ENCODE data around the gene SAMD14. TPM values are rescaled to one million over a fixed set of nuclear protein-coding genes. Genes with fewer than 3 reads are reported as not detected.

SAMD14 gene
- 2.6 and 4.3 TPM in 2 replicates for total RNA-seq (2013; cell fraction: nucleolus; rRNA removed)
- 0.17 and 0.22 TPM in 2 replicates for total RNA-seq (2014; rRNA removed)
- 0.22 and 0.74 TPM in 2 replicates for total RNA-seq (2014; rRNA removed; fragmentation: Illumina TruSeq; extraction: Trizol)
- 1.3 and 1.7 TPM in 2 replicates for total RNA-seq (2021)
- polyA plus RNA-seq (2011; ENCODE audit: low read depth) = 0.58 TPM
- 0.32 and 1.3 TPM in 2 replicates for polyA plus RNA-seq (2011; rRNA removed)
- 0.51 and 1.2 TPM in 2 replicates for polyA plus RNA-seq (2011; cell fraction: cytosol; rRNA removed)
- polyA plus RNA-seq (2011; cell fraction: nucleus; rRNA removed) = 8.0 and 8.3 TPM in 2 replicates
- polyA plus RNA-seq (2012) = 0.45 and 0.66 TPM in 2 replicates
- polyA plus RNA-seq (2014; fragmentation: Illumina TruSeq; extraction: Trizol) = 0.19 and 0.25 TPM in 2 replicates
- polyA plus RNA-seq (2014; fragmentation: Nextera tagmentation; extraction: Ambion mirVana) = not detected
- 0.51 and 1.4 TPM in 2 replicates for polyA plus RNA-seq (2014; rRNA removed)
- under 1 TPM in 1 of 2 experiments, not detected in 1; 0.06 TPM for polyA plus RNA-seq (2016; fragmentation: Nextera tagmentation; extraction: Ambion mirVana)
- polyA minus RNA-seq (2011; rRNA and poly(A)+ RNA removed) = 0.59 and 2.0 TPM in 2 replicates
- 0.73 TPM in 1 of 2 replicates, not detected in the other for polyA minus RNA-seq (2011; cell fraction: cytosol; rRNA and poly(A)+ RNA removed)
- polyA minus RNA-seq (2011; cell fraction: nucleus; rRNA and poly(A)+ RNA removed) = 1.1 and 1.8 TPM in 2 replicates
- percentile 44 among the genes with signal in this experiment for Bru-seq, nascent RNA
- BruChase-seq, experiment 1, labeled RNA remaining after a 6-hour chase = percentile 43 among the genes with signal in this experiment
- percentile 42 among the genes with signal in this experiment for BruChase-seq, experiment 2, labeled RNA remaining after a 2-hour chase
- long read RNA-seq, experiment 1 = 0 reads
- long read RNA-seq, experiment 2 = 0 reads

- H3K27me3 ChIP-seq (replicated peaks in 1 of 2; ENCODE audit: control insufficient read depth in 2 of 2, insufficient read depth in 2 of 2, low read length in 1 of 2) = peaks cover 4 to 10% of the 10 kb centered on the region in 2 experiments
- no peak within 1 kb of the TSS for H3K27ac ChIP-seq (ENCODE audit: control insufficient read depth, insufficient read depth)
- ATAC-seq (peak; percentile 82), DNase-seq (ENCODE audit: low read depth, low spot score) (no peak), FAIRE-seq (no peak)
- H2AFZ ChIP-seq (ENCODE audit: control insufficient read depth, low read depth, low read length) = peak within 1 kb of the TSS; percentile 54
- no TSS peak for BruUV-seq (replicated peaks)
- POLR2A ChIA-PET = interaction anchor here (0.5 to 1.1 kb wide), 3 partner anchors 23 to 51 kb away, joined by 3 to 4 read pairs (median 4); no protein-coding TSS in a partner anchor
- RAD21 ChIA-PET (ENCODE audit: unreplicated experiment) = interaction anchor here (0.7 to 1.8 kb wide), 7 partner anchors 11 to 82 kb away, joined by 3 to 6 read pairs (median 3); no protein-coding TSS in a partner anchor
- 1% methylated on average over 17 of the region's 84 CpGs for WGBS (ENCODE audit: insufficient coverage, insufficient replicate concordance, low lambda C conversion rate, missing lambda C conversion rate)
- SMC1A ChIA-PET (ENCODE audit: uncharacterized antibody, unreplicated experiment) = interaction anchor here (0.9 to 1.4 kb wide), 3 partner anchors 9 to 22 kb away, joined by 3 to 4 read pairs (median 3); no protein-coding TSS in a partner anchor
- peaks cover 4 to 10% of the 10 kb centered on the region in 2 experiments; a peak in 3 of 4 replicates for H3K36me3 ChIP-seq (ENCODE audit: control insufficient read depth in 2 of 2, insufficient read depth in 2 of 2, low read length in 1 of 2)
- intact Hi-C loops (cut with micrococcal nuclease; ENCODE audit: unreplicated experiment) (no loop called here), in situ Hi-C loops (cut with MboI) (no loop called here)
- no peaks in the 10 kb centered on the region for H3K79me2 ChIP-seq (ENCODE audit: control insufficient read depth, insufficient read depth, low read length)
- CTCF ChIA-PET = interaction anchor here (0.7 to 3.1 kb wide), 9 partner anchors 9 to 144 kb away, joined by 3 to 21 read pairs (median 8); partner anchors contain the start of genes PDK2 and TMEM92
- no peaks in the 10 kb centered on the region for H3K9me3 ChIP-seq (replicated peaks; ENCODE audit: control insufficient read depth, insufficient read depth, low read length)
- H4K20me1 ChIP-seq (ENCODE audit: control insufficient read depth, insufficient read depth) = no peaks in the 10 kb centered on the region; the same call in 1 of the 2 replicates
- H3K4me1 ChIP-seq (ENCODE audit: control insufficient read depth, insufficient read depth, low read length) = peaks cover 6% of the 10 kb centered on the region; the same call in 1 of the 2 replicates
- peak within 1 kb of the TSS; percentile 62; the same call in 1 of the 2 replicates for H3K4me3 ChIP-seq
- H3K4me2 ChIP-seq (ENCODE audit: control insufficient read depth, insufficient read depth) = peak within 1 kb of the TSS; percentile 86
- no peak within 1 kb of the TSS for H3K9ac ChIP-seq (ENCODE audit: control insufficient read depth, insufficient read depth, low read length)
- no peak for TF ChIP-seq RFX5 (IDR thresholded peaks at IDR 0.05; ENCODE audit: low read depth, low read length)
- TF ChIP-seq NRF1 (conservative IDR thresholded peaks at IDR 0.05; ENCODE audit: low read depth, low read length) = 0 out of 2 replicates have a peak, but pooled peaks have one; percentile 26
- TF ChIP-seq JUNB (IDR thresholded peaks at IDR 0.05) = no peak
- no peak for TF ChIP-seq SIX5 (IDR thresholded peaks at IDR 0.05; ENCODE audit: low read depth, low read length, severe bottlenecking)
- peak in 1 of 2 experiments; percentile 34; a peak in 1 of 4 replicates for TF ChIP-seq BHLHE40 (IDR thresholded peaks at IDR 0.05; ENCODE audit: borderline replicate concordance in 1 of 2, low read depth in 2 of 2, low read length in 1 of 2)
- no peak for TF ChIP-seq JUND (IDR thresholded peaks at IDR 0.05; ENCODE audit: low read depth, low read length)
- TF ChIP-seq IKZF1 (conservative IDR thresholded peaks at IDR 0.05) = peak; percentile 50
- TF ChIP-seq POU2F2 (IDR thresholded peaks at IDR 0.05; ENCODE audit: borderline replicate concordance, low read depth, low read length) = peak; percentile 13; the same call in 1 of the 3 replicates
- TF ChIP-seq BACH1 (IDR thresholded peaks at IDR 0.05; ENCODE audit: borderline replicate concordance) = peak; percentile 40
- TF ChIP-seq CHD2 (IDR thresholded peaks at IDR 0.05; ENCODE audit: borderline replicate concordance, low read depth, low read length) = 0 out of 2 replicates have a peak, but pooled peaks have one; percentile 23
- TF ChIP-seq CTCF (IDR thresholded peaks at IDR 0.05 in 2 of 3, conservative IDR thresholded peaks at IDR 0.05 in 1 of 3; ENCODE audit: control insufficient read depth in 2 of 3, extremely low read depth in 1 of 3, insufficient read depth in 1 of 3, low read depth in 3 of 3, low read length in 3 of 3) = no peak
- TF ChIP-seq RBBP5 (conservative IDR thresholded peaks at IDR 0.05) = no peak
- TF ChIP-seq EGR1 (IDR thresholded peaks at IDR 0.05; ENCODE audit: borderline replicate concordance in 1 of 2, low read depth in 2 of 2, low read length in 2 of 2) = 0 out of 3 replicates have a peak, but pooled peaks of 1 of the 2 experiments have one; percentile 4
- TF ChIP-seq RAD21 (IDR thresholded peaks at IDR 0.05; ENCODE audit: insufficient read depth, low read depth, low read length) = no peak
- TF ChIP-seq SPI1 (IDR thresholded peaks at IDR 0.05; ENCODE audit: borderline replicate concordance, insufficient read depth, low read depth, low read length) = no peak
Measured at GRCh38 chr17:50129728-50130558, at the start of gene SAMD14. SAMD14 (minus strand) TSS chr17:50130160; CDS start chr17:50124959, 5,201 bp downstream.

Data from GM12878 (cell line).